GM12878 (cell line): ENCODE measurements around the gene SLC24A4. TPM values are rescaled to one million over a fixed set of nuclear protein-coding genes. Genes with fewer than 3 reads are reported as not detected.

Experiments
- ATAC-seq: fragments of 200-7000 bp; cut with Tn5 transposase; 3 replicates; pipeline ENCODE4 v1.9.1; 2020; ENCODE audit warnings: mild to moderate bottlenecking, moderate library complexity
- BruUV-seq: library from RNA; stranded (reverse); fragments of 400-500 nt; replicated peaks from 2 replicates; lab custom pipeline; 2021; lab: Mats Ljungman, UMichigan
- CTCF ChIA-PET: fragments of 300-600 bp; sonication (Branson Sonifier 250); formaldehyde crosslinking; extraction: SDS; loops from one replicate; lab custom pipeline; 2021; ENCODE audit warnings: inconsistent platforms; lab: Yijun Ruan, JAX
- POLR2A ChIA-PET: fragments of 350-600 bp; formaldehyde crosslinking; extraction: SDS; loops from one replicate; lab custom pipeline; 2021; ENCODE audit warnings: inconsistent platforms; lab: Charles Lee
- RAD21 ChIA-PET: fragments of 300-600 bp; sonication (Branson Sonifier 250); formaldehyde crosslinking; loops from one replicate; lab custom pipeline; 2023; ENCODE audit warnings: antibody characterized with exemption; ENCODE audit not compliant: unreplicated experiment; lab: Charles Lee
- SMC1A ChIA-PET: fragments of 300-600 bp; sonication (Branson Sonifier 250); formaldehyde crosslinking; loops from one replicate; lab custom pipeline; 2023; ENCODE audit not compliant: unreplicated experiment, uncharacterized antibody; lab: Charles Lee
- DNase-seq: peaks from one replicate; pipeline ENCODE4 v3.0.0-alpha.2; 2011; ENCODE audit warnings: low read depth, low spot score
- FAIRE-seq: peaks from 3 replicates; lab custom pipeline; 2011; peaks lifted over from hg19 to GRCh38; lab: Jason Lieb, UNC
- H2AFZ ChIP-seq: 2 replicates; pipeline ENCODE4 v1.6.0; 2011; ENCODE audit warnings: low read depth, low read length, control low read depth; ENCODE audit not compliant: control insufficient read depth
- H3K27ac ChIP-seq: 2 replicates; pipeline ENCODE4 v1.5.1; 2011; ENCODE audit warnings: control low read depth; ENCODE audit not compliant: control insufficient read depth, insufficient read depth
- H3K27me3 ChIP-seq, 2 experiments: replicated peaks in 1 of 2; 2 replicates each; pipeline versions ENCODE4 v1.6.0 to v1.6.1; 2011; ENCODE audit warnings: low read length in 1 of 2; ENCODE audit not compliant: control insufficient read depth in 2 of 2, insufficient read depth in 2 of 2
- H3K36me3 ChIP-seq, 2 experiments: 2 replicates each; pipeline ENCODE4 v1.5.1; 2011; ENCODE audit warnings: low read length in 1 of 2; ENCODE audit not compliant: control insufficient read depth in 2 of 2, insufficient read depth in 2 of 2
- H3K4me1 ChIP-seq: 2 replicates; pipeline ENCODE4 v1.6.1; 2011; ENCODE audit warnings: mild to moderate bottlenecking, low read length, moderate library complexity, mixed read lengths; ENCODE audit not compliant: control insufficient read depth, insufficient read depth
- H3K4me2 ChIP-seq: 2 replicates; pipeline ENCODE4 v1.6.0; 2011; ENCODE audit warnings: control low read depth; ENCODE audit not compliant: control insufficient read depth, insufficient read depth
- H3K4me3 ChIP-seq: fragments of 200-600 bp; sonication (generic); 2 replicates; pipeline ENCODE4 v1.5.1; 2016
- H3K79me2 ChIP-seq: 2 replicates; pipeline ENCODE4 v1.6.0; 2011; ENCODE audit warnings: low read length; ENCODE audit not compliant: control insufficient read depth, insufficient read depth
- H3K9ac ChIP-seq: 2 replicates; pipeline ENCODE4 v1.8.0; 2011; ENCODE audit warnings: low read length, control low read depth, mixed read lengths; ENCODE audit not compliant: control insufficient read depth, insufficient read depth
- H3K9me3 ChIP-seq: replicated peaks from 3 replicates; pipeline ENCODE4 v1.5.1; 2011; ENCODE audit warnings: mild to moderate bottlenecking, low read length; ENCODE audit not compliant: control insufficient read depth, insufficient read depth
- H4K20me1 ChIP-seq: 2 replicates; pipeline ENCODE4 v1.6.0; 2011; ENCODE audit not compliant: control insufficient read depth, insufficient read depth
- ATF7 ChIP-seq: fragments of 450-650 bp; IDR thresholded peaks from 2 replicates; pipeline ENCODE4 v1.6.1; 2016; ENCODE audit warnings: low read depth, mild to moderate bottlenecking
- CBX3 ChIP-seq: fragments of 200-600 bp; sonication (generic); IDR thresholded peaks from 2 replicates; pipeline ENCODE4 v1.6.1; 2016; ENCODE audit warnings: low read depth, borderline replicate concordance
- CBX5 ChIP-seq: sonication (generic); IDR thresholded peaks from 2 replicates; pipeline ENCODE4 v1.6.1; 2016; ENCODE audit warnings: low read depth, moderate library complexity, mild to moderate bottlenecking, inconsistent platforms
- DPF2 ChIP-seq: fragments of 450-650 bp; IDR thresholded peaks from 2 replicates; pipeline ENCODE4 v1.6.1; 2017; ENCODE audit warnings: mild to moderate bottlenecking
- IKZF2 ChIP-seq, 2 experiments: fragments of 450-650 bp; IDR thresholded peaks; 2 replicates each; pipeline ENCODE4 v1.6.1; 2017; ENCODE audit warnings: mild to moderate bottlenecking in 2 of 2, moderate library complexity in 2 of 2
- JUND ChIP-seq: IDR thresholded peaks from 2 replicates; pipeline ENCODE4 v1.6.1; 2012; ENCODE audit warnings: low read depth, mild to moderate bottlenecking, low read length, improper control_type of control experiment, moderate library complexity
- NBN ChIP-seq: fragments of 450-650 bp; IDR thresholded peaks from 2 replicates; pipeline ENCODE4 v1.6.1; 2016
- NRF1 ChIP-seq: conservative IDR thresholded peaks from 2 replicates; pipeline ENCODE4 v1.6.1; 2011; ENCODE audit warnings: mild to moderate bottlenecking, low read depth, low read length, improper control_type of control experiment
- PML ChIP-seq: IDR thresholded peaks from 2 replicates; pipeline ENCODE4 v1.6.1; 2012; ENCODE audit warnings: low read length, inconsistent platforms
- RB1 ChIP-seq: fragments of 450-650 bp; formaldehyde crosslinking; IDR thresholded peaks from 2 replicates; pipeline ENCODE4 v1.6.1; 2017; ENCODE audit warnings: mild to moderate bottlenecking, borderline replicate concordance
- RELA ChIP-seq: fragments of 450-650 bp; IDR thresholded peaks from 2 replicates; pipeline ENCODE4 v1.8.0; 2014; ENCODE audit warnings: borderline replicate concordance; ENCODE audit not compliant: partially characterized antibody
- SPI1 ChIP-seq: IDR thresholded peaks from 2 replicates; pipeline ENCODE4 v1.6.1; 2011; ENCODE audit warnings: low read depth, mild to moderate bottlenecking, low read length, moderate library complexity, borderline replicate concordance; ENCODE audit not compliant: insufficient read depth
- ZNF274 ChIP-seq: IDR thresholded peaks from one replicate; pipeline ENCODE4 v1.8.0; 2011; ENCODE audit not compliant: insufficient read length, insufficient read depth
- WGBS: methylation state at CpG from one replicate; pipeline ENCODE4 v1.1.6; 2016; ENCODE audit warnings: low lambda C conversion rate; ENCODE audit not compliant: insufficient replicate concordance, insufficient coverage; ENCODE audit errors: missing lambda C conversion rate; 5-methylcytosine and 5-hydroxymethylcytosine counted together
- in situ Hi-C: fragments of 300-500 bp; cut with MboI; formaldehyde crosslinking; loops from 9 replicates; pipeline ENCODE4 v1.14.3; 2018; ENCODE audit warnings: mixed read lengths
- intact Hi-C: fragments of 100-400 bp; cut with micrococcal nuclease; formaldehyde crosslinking; loops from one replicate; pipeline ENCODE4 v1.14.2; 2022; ENCODE audit not compliant: unreplicated experiment
- polyA plus RNA-seq, 11 experiments: library from polyadenylated mRNA; depleted of rRNA in 4 of 11; unstranded in 6 of 11; stranded (reverse) in 5 of 11; fragments of >200 nt; fragmentation: Nextera tagmentation in 4 of 11; fragmentation: Illumina TruSeq in 1 of 11; extraction: Ambion mirVana in 4 of 11; extraction: Trizol in 1 of 11; gene quantifications; 1 replicate in 1 of 11; 2 replicates in 10 of 11; pipeline versions ENCODE4 v1.2.1 to v1.2.3, GENCODE V29; 2011 to 2016; ENCODE audit warnings: inconsistent platforms in 2 of 11, missing spikeins in 2 of 11, low read depth in 1 of 11
- total RNA-seq, 4 experiments: library from RNA; depleted of rRNA in 3 of 4; stranded (reverse); fragments of >200 nt in 3 of 4; fragmentation: Illumina TruSeq in 1 of 4; extraction: Trizol in 1 of 4; gene quantifications; 2 replicates each; pipeline versions ENCODE4 v1.2.1 to v1.2.3, GENCODE V29; 2013 to 2021
- TF ChIP-seq, protein P1 (sequence below), 3 experiments: IDR thresholded peaks in 2 of 3; conservative IDR thresholded peaks in 1 of 3; 2 replicates each; pipeline ENCODE4 v1.5.1; 2011; ENCODE audit warnings: low read depth in 3 of 3, low read length in 3 of 3, mild to moderate bottlenecking in 3 of 3, control low read depth in 2 of 3, moderate library complexity in 2 of 3, inconsistent platforms in 1 of 3, mixed read lengths in 1 of 3; ENCODE audit not compliant: control insufficient read depth in 2 of 3, insufficient read depth in 1 of 3; ENCODE audit errors: extremely low read depth in 1 of 3
- TF ChIP-seq, protein P2 (sequence below): IDR thresholded peaks from 2 replicates; pipeline ENCODE4 v1.6.1; 2012; ENCODE audit warnings: low read depth, low read length, improper control_type of control experiment
- TF ChIP-seq, protein P3 (sequence below): fragments of 150-350 bp; IDR thresholded peaks from 2 replicates; pipeline ENCODE4 v1.6.1; 2014; ENCODE audit warnings: mild to moderate bottlenecking, low read depth, low read length
- TF ChIP-seq, protein P4 (sequence below): IDR thresholded peaks from 2 replicates; pipeline ENCODE4 v1.6.1; 2011; ENCODE audit warnings: borderline replicate concordance, low read depth, mild to moderate bottlenecking, moderate library complexity, mixed read lengths, low read length; ENCODE audit not compliant: insufficient read depth; ENCODE audit errors: extremely low read length
- TF ChIP-seq, protein P5 (sequence below): fragments of 450-650 bp; IDR thresholded peaks from 2 replicates; pipeline ENCODE4 v1.6.1; 2018; ENCODE audit warnings: borderline replicate concordance, mild to moderate bottlenecking; ENCODE audit not compliant: partially characterized antibody

SLC24A4 gene
- total and polyA plus RNA-seq, 10 of the 15 experiments (the other 5 are each of a cell fraction or from before 2014, with no cell fraction given), result under 0.01 to 0.46 (median 0.04) TPM; not detected in 5

DNA sequence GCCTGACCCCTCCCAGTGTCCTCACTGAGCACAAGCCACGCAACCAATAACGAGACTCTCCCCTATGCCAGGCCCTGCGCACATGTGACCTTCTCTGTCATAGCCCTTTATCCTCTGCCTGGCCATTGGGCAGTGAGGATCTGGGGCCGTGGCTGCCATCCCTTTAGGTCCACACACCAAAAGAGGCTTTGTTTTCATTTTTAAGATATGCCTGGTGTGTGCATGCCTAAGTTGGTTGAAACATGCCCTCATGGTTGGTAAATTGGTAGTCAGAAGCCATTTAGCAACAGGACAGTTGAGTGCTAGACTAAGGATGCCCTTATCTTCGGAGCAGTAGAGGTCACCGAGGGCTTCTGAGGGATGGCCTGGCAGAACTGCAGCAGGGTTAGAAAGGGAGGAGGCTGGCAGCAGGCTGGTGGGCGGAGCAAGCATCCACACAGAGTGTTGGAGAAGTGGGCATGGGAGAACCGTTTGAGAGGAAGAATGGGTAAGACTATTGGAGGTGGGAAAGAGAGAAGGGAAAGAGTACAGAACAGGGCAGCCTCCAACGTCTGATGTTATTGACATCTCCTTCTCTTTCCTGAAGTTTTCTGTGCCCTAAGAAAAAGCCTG, 75.1 kb downstream of the SLC24A4 start:
- no peak for FAIRE-seq
- intact Hi-C loops, result no loop called here
- no peak for TF ChIP-seq RELA
- no peak for TF ChIP-seq CBX3
- no peak for TF ChIP-seq IKZF2 (IDR thresholded peaks at IDR 0.05)
- TF ChIP-seq, protein P1, sequence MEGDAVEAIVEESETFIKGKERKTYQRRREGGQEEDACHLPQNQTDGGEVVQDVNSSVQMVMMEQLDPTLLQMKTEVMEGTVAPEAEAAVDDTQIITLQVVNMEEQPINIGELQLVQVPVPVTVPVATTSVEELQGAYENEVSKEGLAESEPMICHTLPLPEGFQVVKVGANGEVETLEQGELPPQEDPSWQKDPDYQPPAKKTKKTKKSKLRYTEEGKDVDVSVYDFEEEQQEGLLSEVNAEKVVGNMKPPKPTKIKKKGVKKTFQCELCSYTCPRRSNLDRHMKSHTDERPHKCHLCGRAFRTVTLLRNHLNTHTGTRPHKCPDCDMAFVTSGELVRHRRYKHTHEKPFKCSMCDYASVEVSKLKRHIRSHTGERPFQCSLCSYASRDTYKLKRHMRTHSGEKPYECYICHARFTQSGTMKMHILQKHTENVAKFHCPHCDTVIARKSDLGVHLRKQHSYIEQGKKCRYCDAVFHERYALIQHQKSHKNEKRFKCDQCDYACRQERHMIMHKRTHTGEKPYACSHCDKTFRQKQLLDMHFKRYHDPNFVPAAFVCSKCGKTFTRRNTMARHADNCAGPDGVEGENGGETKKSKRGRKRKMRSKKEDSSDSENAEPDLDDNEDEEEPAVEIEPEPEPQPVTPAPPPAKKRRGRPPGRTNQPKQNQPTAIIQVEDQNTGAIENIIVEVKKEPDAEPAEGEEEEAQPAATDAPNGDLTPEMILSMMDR (IDR thresholded peaks at IDR 0.05 in 2 of 3, conservative IDR thresholded peaks at IDR 0.05 in 1 of 3; ENCODE audit: control insufficient read depth in 2 of 3, extremely low read depth in 1 of 3, insufficient read depth in 1 of 3, low read depth in 3 of 3, low read length in 3 of 3), result no peak
- TF ChIP-seq DPF2, result no peak
- TF ChIP-seq PML, result no peak
- TF ChIP-seq, protein P2, sequence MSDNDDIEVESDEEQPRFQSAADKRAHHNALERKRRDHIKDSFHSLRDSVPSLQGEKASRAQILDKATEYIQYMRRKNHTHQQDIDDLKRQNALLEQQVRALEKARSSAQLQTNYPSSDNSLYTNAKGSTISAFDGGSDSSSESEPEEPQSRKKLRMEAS, result no peak
- no peak for TF ChIP-seq NBN
- TF ChIP-seq ATF7, result no peak
- TF ChIP-seq NRF1, result no peak
- TF ChIP-seq JUND, result no peak
- TF ChIP-seq, protein P3, sequence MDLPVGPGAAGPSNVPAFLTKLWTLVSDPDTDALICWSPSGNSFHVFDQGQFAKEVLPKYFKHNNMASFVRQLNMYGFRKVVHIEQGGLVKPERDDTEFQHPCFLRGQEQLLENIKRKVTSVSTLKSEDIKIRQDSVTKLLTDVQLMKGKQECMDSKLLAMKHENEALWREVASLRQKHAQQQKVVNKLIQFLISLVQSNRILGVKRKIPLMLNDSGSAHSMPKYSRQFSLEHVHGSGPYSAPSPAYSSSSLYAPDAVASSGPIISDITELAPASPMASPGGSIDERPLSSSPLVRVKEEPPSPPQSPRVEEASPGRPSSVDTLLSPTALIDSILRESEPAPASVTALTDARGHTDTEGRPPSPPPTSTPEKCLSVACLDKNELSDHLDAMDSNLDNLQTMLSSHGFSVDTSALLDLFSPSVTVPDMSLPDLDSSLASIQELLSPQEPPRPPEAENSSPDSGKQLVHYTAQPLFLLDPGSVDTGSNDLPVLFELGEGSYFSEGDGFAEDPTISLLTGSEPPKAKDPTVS, result no peak
- TF ChIP-seq, protein P4, sequence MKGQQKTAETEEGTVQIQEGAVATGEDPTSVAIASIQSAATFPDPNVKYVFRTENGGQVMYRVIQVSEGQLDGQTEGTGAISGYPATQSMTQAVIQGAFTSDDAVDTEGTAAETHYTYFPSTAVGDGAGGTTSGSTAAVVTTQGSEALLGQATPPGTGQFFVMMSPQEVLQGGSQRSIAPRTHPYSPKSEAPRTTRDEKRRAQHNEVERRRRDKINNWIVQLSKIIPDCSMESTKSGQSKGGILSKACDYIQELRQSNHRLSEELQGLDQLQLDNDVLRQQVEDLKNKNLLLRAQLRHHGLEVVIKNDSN, result no peak
- TF ChIP-seq, protein P5, sequence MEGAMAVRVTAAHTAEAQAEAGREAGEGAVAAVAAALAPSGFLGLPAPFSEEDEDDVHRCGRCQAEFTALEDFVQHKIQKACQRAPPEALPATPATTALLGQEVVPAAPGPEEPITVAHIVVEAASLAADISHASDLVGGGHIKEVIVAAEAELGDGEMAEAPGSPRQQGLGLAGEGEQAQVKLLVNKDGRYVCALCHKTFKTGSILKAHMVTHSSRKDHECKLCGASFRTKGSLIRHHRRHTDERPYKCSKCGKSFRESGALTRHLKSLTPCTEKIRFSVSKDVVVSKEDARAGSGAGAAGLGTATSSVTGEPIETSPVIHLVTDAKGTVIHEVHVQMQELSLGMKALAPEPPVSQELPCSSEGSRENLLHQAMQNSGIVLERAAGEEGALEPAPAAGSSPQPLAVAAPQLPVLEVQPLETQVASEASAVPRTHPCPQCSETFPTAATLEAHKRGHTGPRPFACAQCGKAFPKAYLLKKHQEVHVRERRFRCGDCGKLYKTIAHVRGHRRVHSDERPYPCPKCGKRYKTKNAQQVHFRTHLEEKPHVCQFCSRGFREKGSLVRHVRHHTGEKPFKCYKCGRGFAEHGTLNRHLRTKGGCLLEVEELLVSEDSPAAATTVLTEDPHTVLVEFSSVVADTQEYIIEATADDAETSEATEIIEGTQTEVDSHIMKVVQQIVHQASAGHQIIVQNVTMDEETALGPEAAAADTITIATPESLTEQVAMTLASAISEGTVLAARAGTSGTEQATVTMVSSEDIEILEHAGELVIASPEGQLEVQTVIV, result no peak
- no peak for TF ChIP-seq CBX5
- TF ChIP-seq RB1, result no peak
- no peak for TF ChIP-seq ZNF274
- TF ChIP-seq SPI1, result no peak

More for the DNA sequence above, 75.1 kb downstream of the SLC24A4 start:
- Histone ChIP-seq H3K4me2 (no peak overlapping the region), H3K4me1 (peaks cover 22% of the 10 kb centered on the region), H4K20me1 (no peaks in the 10 kb centered on the region), H3K9ac (no peak overlapping the region), H3K9me3 (peaks cover 5% of the 10 kb centered on the region; the same call in 1 of the 3 replicates), H3K4me3 (no peak overlapping the region), H3K79me2 (no peaks in the 10 kb centered on the region), H3K36me3 (no peaks in the 10 kb centered on the region), H2AFZ (no peak overlapping the region), H3K27ac (no peak overlapping the region), H3K27me3 (no peaks in the 10 kb centered on the region)
- CTCF ChIA-PET, result no interaction called here
- DNase-seq (no peak), ATAC-seq (no peak)
- 68% methylated on average over 9 of the region's 9 CpGs for WGBS
- SMC1A ChIA-PET, result no interaction called here
- POLR2A ChIA-PET, result no interaction called here
- no TSS peak for BruUV-seq
- in situ Hi-C loops, result no loop called here
- RAD21 ChIA-PET, result no interaction called here
